Osteoblast (primary cell): Measurements from ENCODE around the gene HLA-G. TPM values are rescaled to one million over a fixed set of nuclear protein-coding genes. Genes with fewer than 3 reads are reported as not detected.
A peak's percentile ranks its signal among the peaks of the same experiment; 100 is the strongest.

Experiments used
- DNase-seq: peaks from one replicate; pipeline ENCODE4 v3.0.0; 2011; ENCODE audit warnings: low spot score, mixed read lengths; ENCODE audit not compliant: insufficient read length; ENCODE audit errors: missing footprints
- H2AFZ ChIP-seq: 2 replicates; pipeline ENCODE4 v1.6.0; 2011; ENCODE audit warnings: mild to moderate bottlenecking, low read length
- H3K27ac ChIP-seq: 2 replicates; pipeline ENCODE4 v1.5.1; 2011; ENCODE audit warnings: mild to moderate bottlenecking, low read depth, low read length, moderate library complexity
- H3K27me3 ChIP-seq: 2 replicates; pipeline ENCODE4 v1.6.0; 2012; ENCODE audit warnings: mild to moderate bottlenecking, control low read depth, inconsistent platforms, low read length, moderate library complexity; ENCODE audit not compliant: insufficient read depth
- H3K36me3 ChIP-seq: 2 replicates; pipeline ENCODE4 v1.5.1; 2011; ENCODE audit warnings: mild to moderate bottlenecking, low read length, control low read depth, moderate library complexity; ENCODE audit not compliant: insufficient read depth
- H3K4me1 ChIP-seq: 2 replicates; pipeline ENCODE4 v1.5.1; 2011; ENCODE audit warnings: mild to moderate bottlenecking, low read length, control low read depth, moderate library complexity; ENCODE audit not compliant: insufficient read depth
- H3K4me2 ChIP-seq: 2 replicates; pipeline ENCODE4 v1.6.0; 2011; ENCODE audit warnings: mild to moderate bottlenecking, low read length; ENCODE audit not compliant: insufficient read depth
- H3K4me3 ChIP-seq: fragments of 200-600 bp; sonication (generic); 3 replicates; pipeline ENCODE4 v1.5.1; 2012; ENCODE audit warnings: mild to moderate bottlenecking, low read length, inconsistent platforms; ENCODE audit not compliant: insufficient read depth
- H3K79me2 ChIP-seq: 2 replicates; pipeline ENCODE4 v1.6.0; 2012; ENCODE audit warnings: mild to moderate bottlenecking, low read length, control low read depth, inconsistent platforms; ENCODE audit not compliant: insufficient read depth
- H3K9me3 ChIP-seq: 2 replicates; pipeline ENCODE4 v1.5.1; 2011; ENCODE audit warnings: low read depth, low read length, control low read depth
- H4K20me1 ChIP-seq: 2 replicates; pipeline ENCODE4 v1.6.0; 2012; ENCODE audit warnings: mild to moderate bottlenecking, low read length, control low read depth; ENCODE audit not compliant: insufficient read depth
- total RNA-seq: library from RNA; depleted of rRNA; stranded (reverse); fragments of >200 nt; gene quantifications from 2 replicates; pipeline ENCODE4 v1.2.3, GENCODE V29; 2012
- TF ChIP-seq, protein P1 (sequence below): IDR thresholded peaks from 2 replicates; pipeline ENCODE4 v1.5.1; 2011; ENCODE audit warnings: mild to moderate bottlenecking, low read depth, low read length, moderate library complexity; ENCODE audit errors: extremely low read depth

Gene HLA-G
- total RNA-seq, 1 donor, result not detected

DNA sequence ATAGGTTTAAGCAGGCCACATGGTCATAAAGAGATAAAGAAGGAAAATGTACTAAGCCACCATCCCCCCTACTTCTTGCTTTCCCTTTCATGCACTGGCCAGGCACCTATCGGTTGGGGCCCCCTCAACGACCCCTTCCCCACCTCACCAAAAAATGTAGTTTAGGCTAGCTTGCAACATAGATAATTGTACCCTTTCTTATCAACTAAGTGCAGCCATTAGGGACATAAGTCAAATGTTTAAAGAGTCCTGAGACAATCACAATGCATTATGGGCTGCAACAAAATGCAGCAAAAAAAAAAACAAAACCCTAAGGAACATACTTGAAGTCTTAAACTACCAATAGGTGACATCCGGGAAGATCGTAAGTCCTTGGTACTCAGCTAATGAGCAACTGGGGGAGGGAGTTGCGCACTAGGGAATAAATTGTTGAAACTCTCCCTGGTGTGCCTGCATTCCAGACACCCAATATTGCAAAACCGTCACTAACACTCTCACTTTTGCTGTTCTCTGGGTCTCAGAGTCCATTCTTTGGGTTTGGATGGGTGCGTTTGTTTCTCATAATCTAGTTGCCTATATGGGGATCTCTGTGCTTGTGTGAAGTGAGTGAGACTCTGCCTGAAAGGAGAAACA is 12.4 kb upstream of the HLA-G start:
- Histone ChIP-seq H2AFZ (no peak overlapping the region), H3K9me3 (no peaks in the 10 kb centered on the region), H3K4me3 (no peak overlapping the region), H3K36me3 (no peaks in the 10 kb centered on the region), H3K79me2 (no peaks in the 10 kb centered on the region), H3K27me3 (peaks cover 2% of the 10 kb centered on the region), H3K4me2 (no peak overlapping the region), H4K20me1 (no peaks in the 10 kb centered on the region), H3K27ac (no peak overlapping the region), H3K4me1 (no peaks in the 10 kb centered on the region)
- TF ChIP-seq, protein P1, sequence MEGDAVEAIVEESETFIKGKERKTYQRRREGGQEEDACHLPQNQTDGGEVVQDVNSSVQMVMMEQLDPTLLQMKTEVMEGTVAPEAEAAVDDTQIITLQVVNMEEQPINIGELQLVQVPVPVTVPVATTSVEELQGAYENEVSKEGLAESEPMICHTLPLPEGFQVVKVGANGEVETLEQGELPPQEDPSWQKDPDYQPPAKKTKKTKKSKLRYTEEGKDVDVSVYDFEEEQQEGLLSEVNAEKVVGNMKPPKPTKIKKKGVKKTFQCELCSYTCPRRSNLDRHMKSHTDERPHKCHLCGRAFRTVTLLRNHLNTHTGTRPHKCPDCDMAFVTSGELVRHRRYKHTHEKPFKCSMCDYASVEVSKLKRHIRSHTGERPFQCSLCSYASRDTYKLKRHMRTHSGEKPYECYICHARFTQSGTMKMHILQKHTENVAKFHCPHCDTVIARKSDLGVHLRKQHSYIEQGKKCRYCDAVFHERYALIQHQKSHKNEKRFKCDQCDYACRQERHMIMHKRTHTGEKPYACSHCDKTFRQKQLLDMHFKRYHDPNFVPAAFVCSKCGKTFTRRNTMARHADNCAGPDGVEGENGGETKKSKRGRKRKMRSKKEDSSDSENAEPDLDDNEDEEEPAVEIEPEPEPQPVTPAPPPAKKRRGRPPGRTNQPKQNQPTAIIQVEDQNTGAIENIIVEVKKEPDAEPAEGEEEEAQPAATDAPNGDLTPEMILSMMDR, result no peak
- DNase-seq, result no peak

DNA sequence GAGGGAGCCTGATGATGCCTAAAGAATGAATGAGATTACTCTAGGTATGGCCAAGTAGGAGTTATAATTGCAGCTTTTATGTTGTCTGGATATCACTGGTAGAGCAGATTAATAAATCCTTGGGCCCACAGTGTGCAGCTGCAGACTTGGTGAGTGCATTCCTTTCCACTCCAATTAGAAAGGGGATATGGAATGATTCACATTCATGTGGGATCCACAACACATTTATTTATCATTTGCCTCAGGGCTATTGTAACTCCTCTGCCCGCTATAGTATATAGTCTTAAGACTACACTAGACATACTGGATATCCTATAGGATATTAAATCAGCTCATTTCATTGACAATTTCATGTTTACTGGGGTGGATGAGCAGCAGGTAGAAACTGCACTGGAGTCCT is 11.6 kb upstream of the HLA-G start:
- H3K9me3 ChIP-seq, result no peaks in the 10 kb centered on the region
- peaks cover 7% of the 10 kb centered on the region for H3K27me3 ChIP-seq
- no peak overlapping the region for H2AFZ ChIP-seq
- DNase-seq, result no peak
- no peak overlapping the region for H3K4me2 ChIP-seq
- H3K36me3 ChIP-seq, result no peaks in the 10 kb centered on the region
- TF ChIP-seq, protein P1, result no peak
- H4K20me1 ChIP-seq, result no peaks in the 10 kb centered on the region
- no peak overlapping the region for H3K27ac ChIP-seq
- no peaks in the 10 kb centered on the region for H3K4me1 ChIP-seq
- no peaks in the 10 kb centered on the region for H3K79me2 ChIP-seq
- no peak overlapping the region for H3K4me3 ChIP-seq

DNA sequence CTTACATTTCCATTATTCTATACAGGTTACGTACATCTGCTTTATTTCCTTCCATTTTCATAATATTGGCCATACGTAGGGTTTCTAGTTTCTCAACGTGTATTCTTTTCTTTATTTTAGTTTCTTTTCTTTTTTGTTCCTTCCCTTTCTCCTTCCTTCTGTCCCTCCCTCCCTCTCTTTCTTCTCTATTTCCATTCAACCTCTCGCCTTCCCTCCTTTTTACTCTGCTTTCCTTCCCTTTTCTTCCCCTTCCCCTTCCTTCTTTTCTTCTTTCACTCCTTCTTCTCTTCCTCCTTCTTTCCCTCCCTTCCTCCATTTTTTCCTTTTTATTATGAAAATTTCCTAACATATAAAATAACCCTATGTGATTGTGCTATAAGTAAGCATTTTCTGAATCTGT is 8.7 kb upstream of the HLA-G start:
- no peaks in the 10 kb centered on the region for H3K79me2 ChIP-seq
- no peaks in the 10 kb centered on the region for H3K4me1 ChIP-seq
- no peaks in the 10 kb centered on the region for H3K36me3 ChIP-seq
- H3K4me2 ChIP-seq, result no peak overlapping the region
- no peaks in the 10 kb centered on the region for H3K9me3 ChIP-seq
- no peak overlapping the region for H2AFZ ChIP-seq
- no peaks in the 10 kb centered on the region for H4K20me1 ChIP-seq
- no peak for DNase-seq
- no peak overlapping the region for H3K4me3 ChIP-seq
- peaks cover 10% of the 10 kb centered on the region for H3K27me3 ChIP-seq
- no peak overlapping the region for H3K27ac ChIP-seq
- TF ChIP-seq, protein P1, result no peak

GRCh38 chr6:29824144-29824543 is 3.5 kb upstream of the HLA-G start:
- DNase-seq, result peak; percentile 41
- Histone ChIP-seq H2AFZ (no peak overlapping the region), H3K27me3 (peaks cover 41% of the 10 kb centered on the region), H3K9me3 (no peaks in the 10 kb centered on the region), H3K79me2 (no peaks in the 10 kb centered on the region), H4K20me1 (no peaks in the 10 kb centered on the region), H3K4me3 (no peak overlapping the region), H3K36me3 (no peaks in the 10 kb centered on the region), H3K4me1 (no peaks in the 10 kb centered on the region), H3K27ac (no peak overlapping the region), H3K4me2 (no peak overlapping the region)
- TF ChIP-seq, protein P1, result no peak
